ENCODE data around the gene MYCT1.

MYCT1 gene

DNA sequence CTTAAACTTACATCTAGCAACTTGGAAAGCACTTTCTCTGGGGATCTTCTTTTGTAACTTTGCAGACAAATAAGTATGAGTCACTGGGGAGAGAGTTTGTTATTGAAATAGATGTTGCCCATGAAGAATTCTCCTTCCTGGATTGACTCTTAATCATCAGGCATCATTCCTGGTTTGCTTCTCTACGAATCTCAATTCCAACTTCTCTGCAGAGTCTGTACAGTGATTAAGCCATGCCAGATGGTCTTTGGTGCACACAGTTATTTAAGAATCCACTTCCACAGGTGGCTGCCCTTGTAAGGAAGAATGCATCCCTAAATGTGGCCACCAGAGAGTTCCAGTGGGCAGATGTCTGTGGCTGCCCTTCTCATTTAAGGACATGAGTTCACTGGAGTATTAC, 25.7 kb downstream of the MYCT1 start:
- DNase-seq: no peak

DNA sequence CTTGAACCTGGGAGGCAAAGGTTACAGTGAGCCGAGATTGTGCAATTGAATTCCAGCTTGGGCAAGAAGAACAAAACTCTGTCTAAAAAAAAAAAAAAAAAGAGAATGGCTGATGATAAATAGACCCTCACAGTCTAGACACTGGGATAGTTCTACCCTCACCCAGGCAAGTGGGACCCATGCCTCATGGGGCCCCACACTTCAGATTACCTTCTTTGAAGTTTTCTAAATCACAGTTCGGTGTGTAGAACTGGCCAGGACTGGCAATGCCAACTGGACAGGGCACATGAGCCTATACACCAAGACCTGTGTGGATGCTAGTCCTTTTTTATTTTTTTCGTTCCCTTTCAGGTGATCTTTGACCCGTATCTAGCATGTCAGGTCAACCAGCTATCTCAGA, 28.6 kb downstream of the MYCT1 start:
- DNase-seq: no peak

DNA sequence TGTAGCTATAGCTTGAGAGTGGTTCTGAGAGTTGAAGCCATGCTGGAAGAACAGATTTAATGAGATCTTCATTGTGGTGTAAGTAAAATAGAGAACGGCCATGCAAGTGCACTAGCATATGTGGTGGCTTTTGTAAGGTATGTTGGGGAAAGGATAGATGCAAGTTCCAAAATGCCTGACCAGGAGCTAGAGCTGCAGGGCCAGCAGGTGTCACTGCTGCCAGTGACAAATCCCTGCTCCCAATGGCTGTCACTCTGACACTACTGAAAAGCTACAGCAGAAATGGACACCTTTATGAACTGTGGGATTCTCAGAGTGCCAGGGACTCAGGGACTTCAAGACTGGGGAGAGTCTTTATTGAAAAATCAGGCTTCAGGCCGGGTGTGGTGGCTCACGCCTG, 29.8 kb downstream of the MYCT1 start:
- DNase-seq: no peak

DNA sequence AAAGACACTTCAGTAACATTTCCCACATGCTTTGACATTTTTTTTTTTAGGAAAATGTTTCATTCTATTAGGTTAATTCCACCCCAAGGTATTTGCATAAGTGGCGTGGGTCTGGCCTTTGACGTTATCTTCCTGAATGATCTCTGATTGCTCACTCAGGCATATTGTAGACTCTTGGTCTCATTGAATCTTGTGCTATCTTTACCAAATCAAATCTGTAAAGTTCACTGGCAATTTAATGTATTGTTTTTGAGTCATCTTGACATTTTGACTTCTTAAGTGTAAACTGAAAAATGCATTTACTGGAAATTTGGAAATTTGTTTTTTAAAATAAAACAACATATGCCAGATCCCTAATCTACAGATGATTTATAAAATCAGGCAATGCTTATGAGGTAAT, 36.9 kb downstream of the MYCT1 start:
- DNase-seq: no peak

DNA sequence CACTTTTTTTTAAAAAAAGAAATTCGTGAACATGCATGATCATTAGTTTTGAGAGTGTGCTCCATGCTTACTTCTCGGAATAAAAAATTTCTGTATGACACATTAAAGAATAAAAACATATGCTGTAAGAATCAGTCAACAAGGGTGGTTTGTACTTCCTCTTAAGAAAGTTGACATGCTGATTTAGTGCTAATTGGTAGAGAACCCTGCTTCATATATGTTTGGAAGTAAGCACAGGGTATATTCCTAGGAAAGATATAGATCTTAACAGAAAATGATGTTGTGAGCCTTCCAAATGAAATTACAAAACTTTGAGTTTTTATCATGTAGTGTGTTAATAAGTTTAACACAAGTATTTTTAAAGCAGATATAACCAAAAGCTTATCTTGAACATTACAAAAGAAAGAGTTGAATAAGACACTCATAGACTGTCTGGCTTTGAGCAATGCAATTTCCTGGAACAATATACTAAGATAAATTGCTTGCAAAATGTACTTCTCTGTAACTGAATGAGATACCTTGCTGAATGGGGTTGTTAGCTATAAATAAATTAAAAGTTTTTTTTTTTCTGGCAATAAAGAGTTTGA, 39.1 kb downstream of the MYCT1 start:
- no peak for DNase-seq

DNA sequence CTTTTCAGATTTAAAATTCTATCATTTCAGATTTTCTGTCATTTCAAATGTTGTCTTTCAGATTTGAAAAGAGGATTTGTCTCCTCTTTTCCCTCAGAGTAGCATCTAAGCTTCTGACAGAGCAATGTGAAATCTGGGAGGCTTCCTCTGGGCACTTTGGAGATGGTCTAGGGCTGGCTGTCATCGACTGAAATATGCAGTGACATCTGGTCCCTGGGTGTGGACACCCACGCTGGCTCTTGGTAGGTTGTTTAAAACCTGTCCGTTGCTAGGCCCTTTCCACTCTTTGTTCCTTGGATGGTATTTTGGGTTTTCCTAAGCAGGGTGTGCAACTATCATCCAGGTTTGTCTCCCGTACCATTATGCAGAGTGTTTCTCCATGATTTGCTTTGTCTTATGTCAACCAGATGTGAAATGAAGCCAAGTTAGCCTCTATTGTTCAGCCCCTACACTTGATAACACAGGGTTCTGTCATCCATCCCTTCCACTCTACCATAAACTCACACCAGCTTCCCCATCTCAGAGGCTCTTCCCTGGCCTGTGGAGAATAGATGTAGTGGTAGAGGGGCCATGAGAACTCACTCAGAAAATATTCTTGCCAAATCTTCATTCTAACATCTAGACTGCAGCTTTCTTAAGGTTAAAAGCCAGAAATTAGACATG, 47.9 kb downstream of the MYCT1 start:
- DNase-seq: no peak

DNA sequence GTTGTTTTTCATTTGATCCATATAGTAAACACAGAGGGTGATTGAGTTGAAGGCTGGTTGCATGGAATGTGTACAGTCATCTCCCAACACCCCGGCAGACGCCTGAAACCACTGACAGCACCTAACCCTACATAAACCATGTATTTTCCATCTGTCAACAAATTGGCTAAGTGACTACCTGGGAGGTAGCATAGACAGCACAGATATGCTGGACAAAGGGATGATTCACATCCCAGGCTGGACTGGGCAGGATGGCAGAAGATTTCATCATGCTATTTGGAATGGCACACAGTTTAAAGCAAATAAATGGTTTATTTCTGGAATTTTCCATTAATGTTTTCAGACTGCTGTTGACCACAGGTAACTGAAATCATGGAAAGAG, 48.5 kb downstream of the MYCT1 start:
- no peak for DNase-seq

DNA sequence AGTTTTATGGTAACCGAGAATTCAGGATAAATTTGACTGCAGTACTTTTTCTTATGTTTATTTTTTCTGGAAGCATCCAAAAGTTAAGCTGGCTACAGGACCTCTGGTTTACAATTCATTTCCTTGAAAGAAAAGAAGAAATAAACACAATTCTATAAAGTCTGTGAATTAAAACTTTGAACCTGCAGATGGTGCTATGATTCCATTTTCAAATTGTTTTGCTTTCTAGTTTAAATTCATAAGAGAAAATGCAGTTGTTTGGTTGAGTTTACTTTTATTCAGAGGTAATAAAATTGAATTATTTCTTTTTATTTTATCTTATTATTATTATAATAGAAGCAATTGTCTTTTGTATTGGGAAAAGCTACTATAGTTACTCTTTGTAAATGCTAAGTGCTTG, 51.1 kb downstream of the MYCT1 start:
- DNase-seq: no peak

DNA sequence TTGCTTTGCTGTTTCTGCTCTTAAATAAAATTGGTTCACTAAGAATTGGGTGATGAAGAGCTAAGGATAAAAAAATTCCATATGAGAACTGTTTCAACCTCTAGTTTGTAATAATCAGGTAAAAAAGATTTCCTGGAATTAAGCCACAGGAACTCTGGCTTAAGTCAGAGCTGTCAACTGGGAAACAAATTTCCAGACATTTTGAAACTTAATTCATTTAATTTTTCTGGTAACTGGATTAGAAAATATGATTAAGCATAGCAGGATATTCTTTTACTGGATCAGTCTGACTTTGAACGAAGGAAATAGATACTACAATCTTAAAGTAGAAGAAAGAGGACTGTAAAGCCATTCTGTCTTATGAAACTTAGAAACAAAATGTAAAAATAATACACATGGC, 51.6 kb downstream of the MYCT1 start:
- no peak for DNase-seq

DNA sequence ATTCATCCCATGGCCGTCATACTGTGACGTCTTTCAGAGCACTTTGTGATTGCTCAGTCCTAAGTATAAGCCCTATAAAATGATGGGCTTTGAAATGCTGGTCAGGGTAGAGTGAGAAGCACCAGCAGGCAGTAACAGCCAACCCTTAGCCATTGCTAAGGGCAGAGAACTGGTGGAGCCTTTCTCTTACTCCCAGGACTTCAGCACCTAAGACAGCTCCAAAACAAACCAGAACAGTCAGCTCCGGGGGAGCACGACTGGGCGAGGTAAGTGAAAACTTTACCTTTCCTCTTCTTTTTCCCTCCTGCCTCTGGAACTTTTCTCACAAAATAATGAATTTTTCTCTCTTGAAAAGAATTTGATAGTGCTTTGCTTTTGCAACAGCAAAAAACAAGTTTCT, 53.0 kb downstream of the MYCT1 start, which contains the start of gene VIP:
VIP (plus strand) TSS at position 104 of the 400 bp plus-strand sequence. CDS start 1,381 bp downstream, outside the sequence.
- no peak for DNase-seq

DNA sequence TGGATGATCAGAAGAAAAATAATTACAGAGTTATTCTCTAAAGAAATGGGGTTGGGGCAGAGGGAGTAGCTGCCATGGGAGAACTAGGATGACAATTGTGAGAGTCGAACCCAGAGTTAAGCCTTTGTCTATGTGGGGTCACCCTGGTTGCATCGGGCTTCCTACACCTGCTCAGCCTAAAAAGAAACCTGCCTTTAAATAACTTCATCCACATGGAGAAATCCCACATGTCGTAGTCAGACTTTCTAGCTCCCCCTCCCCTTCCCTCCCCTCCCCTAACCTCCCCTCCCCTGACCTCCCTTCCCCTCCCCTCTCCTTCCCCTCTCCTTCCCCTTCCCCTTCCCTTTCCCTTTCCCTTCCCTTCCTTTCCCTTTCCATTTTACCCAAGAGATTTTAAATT, 67.6 kb downstream of the MYCT1 start:
- no peak for DNase-seq

DNA sequence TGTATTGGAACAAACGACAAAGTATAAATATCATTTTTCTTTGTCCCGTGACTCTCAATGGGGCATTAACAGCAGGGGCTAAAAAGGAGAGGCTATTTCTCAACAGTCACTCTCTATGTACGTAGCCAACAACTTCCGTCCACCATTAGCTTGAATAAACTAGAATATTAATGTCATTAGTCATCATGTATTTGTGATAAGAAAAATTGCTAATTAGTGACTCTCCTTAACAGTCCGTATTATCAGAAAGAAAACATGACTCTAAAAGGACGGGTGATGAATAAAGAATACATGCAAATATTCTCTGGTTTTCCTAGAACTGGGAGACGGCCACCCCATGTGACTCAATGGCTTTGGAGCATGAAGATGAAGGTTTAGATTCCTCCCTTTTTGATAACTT, 71.5 kb downstream of the MYCT1 start:
- DNase-seq: no peak

DNA sequence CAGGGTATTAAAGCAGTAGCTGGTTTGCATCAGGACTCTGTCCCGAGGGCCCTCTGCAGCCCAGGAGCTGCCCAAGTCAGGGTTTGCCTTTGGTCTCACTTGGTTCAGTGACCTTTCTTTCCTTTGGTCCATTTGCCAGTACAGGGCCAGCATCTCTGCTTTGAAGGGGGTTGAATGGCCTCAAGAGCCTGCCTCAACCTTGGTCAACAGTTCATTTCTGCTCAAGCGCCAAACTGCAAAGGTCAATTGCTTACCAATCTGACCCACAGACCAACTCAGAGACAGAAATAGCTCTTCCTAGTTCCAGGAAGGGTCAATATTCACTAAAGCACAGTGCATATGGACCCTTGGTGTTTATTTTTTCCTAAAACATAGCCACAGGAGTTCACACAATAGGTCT, 72.3 kb downstream of the MYCT1 start:
- no peak for DNase-seq

DNA sequence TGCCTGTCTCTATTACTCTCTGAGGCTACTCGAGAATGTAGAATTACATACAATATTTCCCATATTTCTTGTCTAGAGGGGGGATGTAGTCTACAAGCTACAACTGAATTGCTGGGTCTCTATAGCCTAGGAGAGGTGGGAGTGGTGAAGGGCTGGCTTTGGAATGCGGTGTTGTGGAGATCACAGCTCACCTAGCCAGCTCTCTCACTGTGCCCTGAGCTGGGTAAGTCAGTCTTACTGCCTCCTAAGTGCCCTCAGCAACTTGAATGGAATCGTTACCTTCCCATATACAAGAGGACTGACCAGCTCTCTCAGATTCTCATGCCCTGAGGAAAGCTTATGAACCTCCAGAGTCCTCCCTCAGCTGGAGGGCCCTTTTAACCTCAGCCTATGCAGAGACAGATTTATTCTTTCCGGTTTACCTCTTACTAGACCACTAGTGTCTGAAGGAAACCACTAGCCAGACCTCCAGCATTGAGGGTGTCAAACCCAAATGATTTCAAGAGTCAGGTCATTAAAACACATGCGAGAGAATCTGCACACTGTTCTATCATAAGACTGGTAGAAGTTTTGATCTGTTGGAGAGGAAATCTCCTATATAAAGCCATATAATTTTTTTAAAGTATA, 73.5 kb downstream of the MYCT1 start:
- DNase-seq: no peak
